Endodermal cell (in vitro differentiated cells): ENCODE measurements around the gene ITFG1. TPM values are rescaled to one million over a fixed set of nuclear protein-coding genes. Genes with fewer than 3 reads are reported as not detected.
"Not testable (repeated sequence)": the region's sequence is repeated elsewhere in the genome, so short reads cannot be mapped to it uniquely, and the experiment has no call there.

Experiments
- DNase-seq: peaks from one replicate; pipeline ENCODE4 v3.0.0-alpha.2; 2017
- H3K27ac ChIP-seq: 2 replicates; pipeline ENCODE4 v1.5.1; 2013; ENCODE audit warnings: mild to moderate bottlenecking, low read depth, low read length, moderate library complexity
- H3K27me3 ChIP-seq: 2 replicates; pipeline ENCODE4 v1.6.1; 2013; ENCODE audit warnings: mild to moderate bottlenecking, low read length, moderate library complexity; ENCODE audit not compliant: insufficient read depth, control insufficient read depth, poor library complexity, severe bottlenecking
- H3K36me3 ChIP-seq: 2 replicates; pipeline ENCODE4 v1.7.0; 2013; ENCODE audit warnings: mild to moderate bottlenecking, low read length, moderate library complexity; ENCODE audit not compliant: control insufficient read depth, insufficient read depth
- H3K4me1 ChIP-seq: one replicate; pipeline ENCODE4 v1.7.0; 2013; ENCODE audit warnings: low read length; ENCODE audit not compliant: control insufficient read depth, insufficient read depth
- H3K4me3 ChIP-seq: 2 replicates; pipeline ENCODE4 v1.5.1; 2013; ENCODE audit warnings: mild to moderate bottlenecking, low read length, moderate library complexity
- H3K9ac ChIP-seq: 2 replicates; pipeline ENCODE4 v1.6.1; 2013; ENCODE audit warnings: mild to moderate bottlenecking, low read length, moderate library complexity; ENCODE audit not compliant: poor library complexity, severe bottlenecking; ENCODE audit errors: extremely low read depth
- H3K9me3 ChIP-seq: 2 replicates; pipeline ENCODE4 v1.6.1; 2013; ENCODE audit warnings: mild to moderate bottlenecking, low read length, moderate library complexity; ENCODE audit not compliant: control insufficient read depth
- H3K27ac Mint-ChIP-seq: 2 replicates; pipeline ENCODE4 v1.8.0; 2020; ENCODE audit warnings: mixed read lengths
- H3K27me3 Mint-ChIP-seq: 2 replicates; pipeline ENCODE4 v1.8.0; 2021; ENCODE audit warnings: mild to moderate bottlenecking, mixed read lengths; ENCODE audit not compliant: insufficient read depth
- H3K36me3 Mint-ChIP-seq: 2 replicates; pipeline ENCODE4 v1.8.0; 2020; ENCODE audit warnings: low read depth, mixed read lengths
- H3K4me1 Mint-ChIP-seq: 2 replicates; pipeline ENCODE4 v1.8.0; 2020; ENCODE audit warnings: mixed read lengths
- H3K4me3 Mint-ChIP-seq: 2 replicates; pipeline ENCODE4 v1.8.0; 2020; ENCODE audit warnings: mild to moderate bottlenecking, moderate library complexity, mixed read lengths
- H3K9me3 Mint-ChIP-seq: 2 replicates; pipeline ENCODE4 v1.8.0; 2020; ENCODE audit warnings: mild to moderate bottlenecking, mixed read lengths
- WGBS, 2 experiments: methylation state at CpG; one replicate each; pipeline versions ENCODE4 v1.1.5 to v1.1.7; 2013; ENCODE audit warnings: missing lambda C conversion rate in 2 of 2, mixed read lengths in 1 of 2; ENCODE audit not compliant: insufficient coverage in 1 of 2, insufficient read length in 1 of 2; 5-methylcytosine and 5-hydroxymethylcytosine counted together
- total RNA-seq, 2 donors: library from RNA; stranded (reverse); fragmentation: NEBNext Ultra II Directional in 1 of 2; extraction: Animal tissue kit (Norgen Biotek cat#: 25700) in 1 of 2; gene quantifications; 2 replicates in 1 of 2; 3 replicates in 1 of 2; pipeline ENCODE4 v1.2.1, GENCODE V29; 2021
- TF ChIP-seq, protein P1 (sequence below): fragments of 200-600 bp; sonication (generic); conservative IDR thresholded peaks from 2 replicates; pipeline ENCODE4 v1.5.0; 2021; ENCODE audit warnings: antibody characterized with exemption, mild to moderate bottlenecking

Gene ITFG1
- total RNA-seq, 2 donors from 2014 or later = 35.6 to 40.0 TPM

- Histone ChIP-seq H3K4me1 (no peaks in the 10 kb centered on the region), H3K9me3 (no peaks in the 10 kb centered on the region), H3K9ac (no peak overlapping the region), H3K4me3 (no peak overlapping the region), H3K27ac (no peak overlapping the region), H3K36me3 (peaks cover 6% of the 10 kb centered on the region), H3K27me3 (no peaks in the 10 kb centered on the region)
- no peaks in the 10 kb centered on the region for H3K36me3 Mint-ChIP-seq
- H3K27me3 Mint-ChIP-seq = peaks cover 4% of the 10 kb centered on the region
- no peak overlapping the region for H3K4me3 Mint-ChIP-seq
- no peak overlapping the region for H3K27ac Mint-ChIP-seq
- DNase-seq = no peak
- TF ChIP-seq, protein P1, sequence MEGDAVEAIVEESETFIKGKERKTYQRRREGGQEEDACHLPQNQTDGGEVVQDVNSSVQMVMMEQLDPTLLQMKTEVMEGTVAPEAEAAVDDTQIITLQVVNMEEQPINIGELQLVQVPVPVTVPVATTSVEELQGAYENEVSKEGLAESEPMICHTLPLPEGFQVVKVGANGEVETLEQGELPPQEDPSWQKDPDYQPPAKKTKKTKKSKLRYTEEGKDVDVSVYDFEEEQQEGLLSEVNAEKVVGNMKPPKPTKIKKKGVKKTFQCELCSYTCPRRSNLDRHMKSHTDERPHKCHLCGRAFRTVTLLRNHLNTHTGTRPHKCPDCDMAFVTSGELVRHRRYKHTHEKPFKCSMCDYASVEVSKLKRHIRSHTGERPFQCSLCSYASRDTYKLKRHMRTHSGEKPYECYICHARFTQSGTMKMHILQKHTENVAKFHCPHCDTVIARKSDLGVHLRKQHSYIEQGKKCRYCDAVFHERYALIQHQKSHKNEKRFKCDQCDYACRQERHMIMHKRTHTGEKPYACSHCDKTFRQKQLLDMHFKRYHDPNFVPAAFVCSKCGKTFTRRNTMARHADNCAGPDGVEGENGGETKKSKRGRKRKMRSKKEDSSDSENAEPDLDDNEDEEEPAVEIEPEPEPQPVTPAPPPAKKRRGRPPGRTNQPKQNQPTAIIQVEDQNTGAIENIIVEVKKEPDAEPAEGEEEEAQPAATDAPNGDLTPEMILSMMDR = no peak
- no peaks in the 10 kb centered on the region for H3K9me3 Mint-ChIP-seq
- H3K4me1 Mint-ChIP-seq = peaks cover 16% of the 10 kb centered on the region
- 82 to 90% methylated on average over 2 to 3 of the region's 3 CpGs for WGBS, 2 experiments
These were observed 321.2 kb downstream of the ITFG1 start for GRCh38 chr16:47139561-47140185.

DNA sequence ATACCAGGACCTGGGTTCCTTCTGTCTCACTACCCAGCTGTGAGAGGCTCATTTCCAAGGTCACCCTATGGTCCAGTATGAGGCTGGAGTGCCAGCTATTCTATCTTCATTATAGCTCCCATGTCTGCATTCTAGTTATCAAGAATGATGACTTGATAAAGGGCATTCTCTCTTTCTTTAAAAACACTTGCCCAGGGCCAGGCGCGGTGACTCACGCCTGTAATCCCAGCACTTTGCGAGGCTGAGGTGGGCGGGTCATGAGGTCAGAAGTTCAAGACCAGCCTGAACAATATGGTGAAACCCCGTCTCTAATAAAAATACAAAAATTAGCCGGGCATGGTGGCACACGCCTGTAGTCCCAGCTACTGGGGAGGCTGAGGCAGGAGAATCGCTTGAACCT lies 322.9 kb downstream of the ITFG1 start:
- WGBS, 2 experiments = 95 to 98% methylated on average over 5 to 9 of the region's 9 CpGs
- peaks cover 16% of the 10 kb centered on the region for H3K4me1 Mint-ChIP-seq
- not testable (repeated sequence) for H3K36me3 Mint-ChIP-seq

GRCh38 chr16:47136099-47136842 lies 324.6 kb downstream of the ITFG1 start:
- H3K4me3 ChIP-seq = no peak overlapping the region
- no peak for DNase-seq
- TF ChIP-seq, protein P1 = no peak
- no peak overlapping the region for H3K27ac ChIP-seq
- H3K4me1 ChIP-seq = no peaks in the 10 kb centered on the region
- peaks cover 6% of the 10 kb centered on the region for H3K36me3 Mint-ChIP-seq
- H3K27me3 Mint-ChIP-seq = no peaks in the 10 kb centered on the region
- H3K9me3 Mint-ChIP-seq = no peaks in the 10 kb centered on the region
- no peak overlapping the region for H3K27ac Mint-ChIP-seq
- H3K9ac ChIP-seq = no peak overlapping the region
- no peaks in the 10 kb centered on the region for H3K9me3 ChIP-seq
- no peak overlapping the region for H3K4me3 Mint-ChIP-seq
- no peaks in the 10 kb centered on the region for H3K27me3 ChIP-seq
- H3K36me3 ChIP-seq = peaks cover 17% of the 10 kb centered on the region
- peaks cover 6% of the 10 kb centered on the region for H3K4me1 Mint-ChIP-seq
- WGBS, 2 experiments = 93 to 96% methylated on average over 6 to 7 of the region's 8 CpGs

More for the DNA sequence above, 322.9 kb downstream of the ITFG1 start:
- H3K4me1 ChIP-seq, H3K9me3 ChIP-seq, H3K4me3 Mint-ChIP-seq, H3K27me3 ChIP-seq, DNase-seq, H3K27ac ChIP-seq, H3K4me3 ChIP-seq, H3K9ac ChIP-seq, H3K9me3 Mint-ChIP-seq, H3K27ac Mint-ChIP-seq, H3K27me3 Mint-ChIP-seq: not testable (repeated sequence)
- peaks cover 12% of the 10 kb centered on the region for H3K36me3 ChIP-seq
